Stimulated activated CD8-positive, alpha-beta memory T cell treated with anti-CD3 and anti-CD28 coated beads, Interleukin-15, amount 100 ng/mL, for 1 hour (primary cell): ENCODE results near the gene PDLIM1.

Experiments
- DNase-seq: peaks from one replicate; pipeline ENCODE4 v3.0.0-alpha.2; 2020; ENCODE audit warnings: low read depth

Gene PDLIM1

GRCh38 chr10:95314192-95314918 is 23.6 kb upstream of the PDLIM1 start:
- no peak for DNase-seq

- no peak for DNase-seq
Observed at GRCh38 chr10:95312986-95313495, 22.2 kb upstream of the PDLIM1 start.

DNA sequence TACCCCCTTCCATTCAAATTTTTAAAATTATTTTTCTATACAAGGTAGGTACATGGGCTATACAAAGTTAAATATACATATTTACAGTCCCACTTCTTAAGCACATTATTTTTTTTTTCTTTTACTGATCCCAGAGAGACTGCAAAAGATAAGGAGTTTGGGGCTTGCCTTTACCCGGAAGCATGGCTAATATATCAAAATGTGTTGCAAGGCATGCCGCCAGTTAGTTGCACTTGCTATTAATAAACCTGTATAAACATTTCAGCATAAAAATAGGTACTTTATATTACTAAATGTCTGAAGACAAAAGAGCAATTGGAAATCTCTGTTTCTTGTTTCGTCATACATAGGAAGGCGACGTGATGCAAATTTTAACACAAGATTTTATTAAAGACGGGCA is 21.5 kb upstream of the PDLIM1 start:
- no peak for DNase-seq

GRCh38 chr10:95309958-95310357 is 19.2 kb upstream of the PDLIM1 start:
- no peak for DNase-seq

- DNase-seq = no peak
Observed at GRCh38 chr10:95308389-95309302, 17.8 kb upstream of the PDLIM1 start.

- DNase-seq = no peak
Observed at GRCh38 chr10:95306851-95307250, 16.0 kb upstream of the PDLIM1 start.

GRCh38 chr10:95306318-95306650 is 15.5 kb upstream of the PDLIM1 start:
- DNase-seq = no peak

DNA sequence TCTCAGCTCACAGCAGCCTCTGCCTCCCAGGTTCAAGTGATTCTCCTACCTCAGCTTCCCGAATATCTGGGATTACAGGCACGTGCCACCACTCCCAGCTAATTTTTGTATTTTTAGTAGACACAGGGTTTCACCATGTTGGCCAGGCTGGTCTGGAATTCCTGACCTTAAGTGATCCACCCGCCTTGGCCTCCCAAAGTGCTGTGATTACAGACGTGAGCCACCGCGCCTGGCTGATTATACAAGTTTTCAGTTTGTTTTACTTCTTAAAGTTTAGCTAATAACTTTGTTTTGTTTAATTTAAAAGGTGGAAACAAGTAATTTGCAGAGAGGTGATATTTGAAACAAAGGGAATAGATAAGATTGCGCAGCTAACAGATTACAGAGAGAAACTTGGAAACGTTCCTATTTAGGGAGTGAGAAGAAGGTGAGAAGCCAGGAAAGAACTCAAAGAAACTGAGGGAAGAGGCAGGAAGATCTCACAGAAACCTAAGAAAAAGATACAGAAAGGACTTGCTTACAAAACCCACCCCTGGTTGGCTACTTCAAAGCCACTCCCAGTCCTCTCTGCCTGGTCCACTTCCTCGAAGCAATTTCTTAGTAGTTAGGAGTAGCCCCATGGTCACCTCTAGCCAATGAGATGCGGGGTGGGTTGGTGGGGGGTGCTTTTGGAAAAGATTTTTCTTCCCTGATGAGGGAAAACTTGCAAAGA is 15.0 kb upstream of the PDLIM1 start:
- DNase-seq = no peak

DNA sequence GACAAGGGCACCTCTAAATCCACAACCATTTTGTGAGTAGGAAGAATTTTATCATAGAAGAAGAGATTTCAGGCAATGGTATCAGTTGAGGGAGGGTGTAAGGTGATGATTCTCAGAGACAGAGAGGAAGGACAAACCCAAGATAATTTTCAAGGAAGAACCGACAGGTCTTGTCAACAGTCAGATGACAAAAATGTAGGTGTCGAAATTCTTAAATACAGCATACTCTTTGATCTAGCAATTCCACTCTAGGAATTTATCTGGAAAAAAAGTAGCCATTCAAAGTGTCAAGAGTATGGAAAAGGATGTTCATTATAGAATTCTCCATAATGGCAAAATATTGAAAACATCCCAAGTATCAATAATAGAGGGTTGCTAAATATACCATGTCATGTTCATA is 14.2 kb upstream of the PDLIM1 start:
- no peak for DNase-seq

GRCh38 chr10:95304463-95304862 is 13.7 kb upstream of the PDLIM1 start:
- DNase-seq = no peak

GRCh38 chr10:95303950-95304349 is 13.1 kb upstream of the PDLIM1 start:
- no peak for DNase-seq

- no peak for DNase-seq
Observed at GRCh38 chr10:95303535-95303934, 12.7 kb upstream of the PDLIM1 start.

- no peak for DNase-seq
Observed at GRCh38 chr10:95300022-95300539, 9.3 kb upstream of the PDLIM1 start.

DNA sequence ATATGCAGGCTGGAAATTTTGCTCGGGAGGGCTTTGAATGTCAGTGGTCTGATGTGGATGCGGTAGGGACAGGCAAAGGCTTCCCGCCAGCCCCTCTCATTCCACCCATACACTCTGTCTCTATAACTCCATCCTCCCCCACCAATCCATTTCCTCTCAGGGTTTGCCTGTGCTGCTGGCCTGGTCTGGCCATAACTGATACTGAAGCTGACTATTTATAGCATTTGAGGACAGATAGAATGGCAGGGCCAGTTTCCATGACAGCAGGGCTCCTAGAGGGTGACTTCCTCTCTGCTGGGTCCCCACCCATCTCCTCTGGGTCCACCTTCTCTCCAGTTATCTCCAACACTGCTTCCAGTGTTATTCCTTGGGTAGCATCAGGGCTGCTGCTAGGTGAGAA is 6.6 kb upstream of the PDLIM1 start:
- DNase-seq = no peak

GRCh38 chr10:95296764-95297163 is 6.0 kb upstream of the PDLIM1 start:
- no peak for DNase-seq

- DNase-seq = no peak
Observed at GRCh38 chr10:95295031-95295755, 4.4 kb upstream of the PDLIM1 start.

- no peak for DNase-seq
Observed at GRCh38 chr10:95293631-95294030, 2.8 kb upstream of the PDLIM1 start.

DNA sequence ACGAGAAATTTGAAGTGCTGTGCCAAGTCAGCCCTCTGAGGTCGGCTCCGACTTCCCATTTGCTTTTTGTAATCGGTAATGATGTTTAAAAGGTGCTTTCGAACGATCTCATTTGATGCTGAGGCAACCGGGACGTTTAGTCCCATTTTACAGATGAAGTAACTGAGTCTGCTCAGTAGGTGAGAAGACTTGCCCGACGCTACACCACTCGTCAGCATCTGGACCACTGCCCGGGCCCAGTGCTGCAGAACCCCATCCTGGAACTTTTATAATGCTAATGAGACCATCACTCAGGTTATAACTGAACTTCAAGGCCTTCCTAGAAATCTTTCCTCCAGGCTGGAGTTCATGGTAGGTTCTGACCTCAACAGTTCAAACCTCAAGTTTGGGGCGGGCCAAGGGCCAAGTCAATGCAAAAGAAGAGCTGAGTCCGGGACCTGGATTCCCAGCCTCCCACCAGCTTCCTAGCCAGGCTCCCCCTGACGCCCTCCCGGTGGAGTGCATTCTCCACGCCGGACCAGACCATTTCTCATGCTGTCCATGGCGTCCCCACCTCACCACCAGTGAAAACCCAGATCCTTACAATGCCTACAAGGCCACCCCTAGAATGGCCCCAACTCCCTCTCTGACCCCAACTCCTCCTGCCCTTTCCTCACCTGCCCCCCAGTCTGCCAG is 699 bp upstream of the PDLIM1 start:
- DNase-seq = no peak

DNA sequence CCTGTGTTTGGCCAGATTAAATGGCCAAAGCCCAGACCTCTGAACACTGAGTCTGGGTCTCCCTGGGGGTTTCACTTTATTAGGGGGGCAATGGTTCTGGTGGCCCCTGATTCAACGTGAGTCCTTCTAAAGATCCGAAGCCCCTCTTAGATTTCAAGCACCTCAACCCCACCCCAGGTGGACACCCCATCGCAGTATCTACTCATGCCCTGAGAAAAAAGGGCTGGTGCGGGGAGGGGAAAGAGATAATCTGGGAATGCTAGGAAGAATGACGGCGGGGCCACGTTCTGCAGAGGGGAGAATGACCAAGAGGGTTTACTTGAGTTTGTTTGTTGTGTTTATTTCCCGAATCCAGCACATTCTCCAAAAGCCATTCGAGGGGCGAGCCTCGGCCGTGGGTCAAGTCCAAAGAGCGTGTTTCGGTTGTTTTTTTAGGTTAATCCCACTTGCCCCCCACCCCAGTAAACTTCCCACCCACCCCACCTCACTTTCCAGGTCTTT is 832 bp downstream of the PDLIM1 start:
- DNase-seq = no peak

- no peak for DNase-seq
Observed at GRCh38 chr10:95289003-95289920, 1.5 kb downstream of the PDLIM1 start.
